Mesenteric fat pad (tissue), 1 donor: ENCODE results near the gene P4HA2. TPM values are rescaled to one million over a fixed set of nuclear protein-coding genes. Genes with fewer than 3 reads are reported as not detected.

Experiments
- DNase-seq: peaks from one replicate; pipeline ENCODE4 v3.0.0-alpha.2; 2020; ENCODE audit warnings: low spot score
- long read RNA-seq: library from polyadenylated mRNA; unstranded; transcript quantifications from one replicate; pipeline ENCODE4 v2.0.0, GENCODE V29; 2020
- total RNA-seq: library from RNA; stranded (reverse); fragmentation: NEBNext Ultra II Directional; extraction: Animal tissue kit (Norgen Biotek cat#: 25700); gene quantifications from one replicate; pipeline ENCODE4 v1.2.1, GENCODE V29; 2021
- donor health status: DM: yes; HTN: yes; CAD: no.

The P4HA2 gene
- total RNA-seq: 15.7 TPM
- long read RNA-seq, transcript P4HA2-202 (15 exons, 2,313 nt): major isoform, 90 of 148 reads
- long read RNA-seq, partial matches to known transcripts: 8 of 148 reads
- long read RNA-seq, other reads (novel, unspliced or antisense): 46 of 148 reads

DNA sequence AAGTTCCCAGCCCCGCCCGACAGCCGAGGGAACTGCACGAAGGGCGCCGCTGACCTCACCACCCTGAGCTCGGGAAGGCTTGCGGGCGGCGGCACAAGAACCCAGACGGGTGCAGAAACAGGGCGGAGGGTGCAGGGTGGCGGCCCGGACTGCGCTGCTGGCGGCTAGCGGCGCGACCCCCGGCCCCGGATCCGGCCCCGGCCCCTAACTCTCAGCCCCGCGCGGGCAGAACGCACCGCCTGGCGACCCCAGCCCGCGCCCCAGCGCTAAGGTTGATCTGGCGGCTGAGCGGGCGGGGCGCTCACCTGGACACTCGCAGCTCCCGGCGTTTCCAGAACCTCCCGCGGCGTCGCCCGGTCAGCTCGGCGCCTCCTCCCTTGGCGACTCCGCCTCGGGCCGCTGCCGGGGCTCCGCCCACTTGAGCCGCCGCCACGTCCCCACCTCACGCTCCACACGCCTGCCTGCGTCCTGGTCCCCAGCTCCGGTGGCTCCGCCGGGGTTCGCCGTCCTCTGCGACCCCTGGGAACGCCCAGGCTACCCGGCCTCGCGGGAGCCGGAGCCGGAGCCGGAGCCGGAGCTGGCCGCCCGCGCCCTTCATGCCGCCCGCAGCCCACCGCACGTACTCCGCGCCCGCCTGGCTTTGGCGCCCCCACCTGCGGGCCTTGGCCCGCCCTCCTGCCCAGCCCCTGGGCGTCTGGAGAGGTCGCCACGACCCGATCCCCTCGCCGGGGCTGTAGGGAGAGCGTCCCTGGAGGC, at the start of gene P4HA2:
P4HA2 (minus strand) TSS at position 369 of the 756 bp plus-strand sequence. CDS start 9,227 bp downstream, outside the sequence.
- DNase-seq: peak; percentile 95

- peak; percentile 35 for DNase-seq
Measured at GRCh38 chr5:132277256-132277655, 49.6 kb upstream of the P4HA2 start.

- DNase-seq: peak; percentile 39
Measured at GRCh38 chr5:132275367-132276220, 47.9 kb upstream of the P4HA2 start.

GRCh38 chr5:132274050-132274792, 46.6 kb upstream of the P4HA2 start:
- DNase-seq: peak; percentile 67

- DNase-seq: no peak
Measured at GRCh38 chr5:132273631-132274030, 46.0 kb upstream of the P4HA2 start.

DNA sequence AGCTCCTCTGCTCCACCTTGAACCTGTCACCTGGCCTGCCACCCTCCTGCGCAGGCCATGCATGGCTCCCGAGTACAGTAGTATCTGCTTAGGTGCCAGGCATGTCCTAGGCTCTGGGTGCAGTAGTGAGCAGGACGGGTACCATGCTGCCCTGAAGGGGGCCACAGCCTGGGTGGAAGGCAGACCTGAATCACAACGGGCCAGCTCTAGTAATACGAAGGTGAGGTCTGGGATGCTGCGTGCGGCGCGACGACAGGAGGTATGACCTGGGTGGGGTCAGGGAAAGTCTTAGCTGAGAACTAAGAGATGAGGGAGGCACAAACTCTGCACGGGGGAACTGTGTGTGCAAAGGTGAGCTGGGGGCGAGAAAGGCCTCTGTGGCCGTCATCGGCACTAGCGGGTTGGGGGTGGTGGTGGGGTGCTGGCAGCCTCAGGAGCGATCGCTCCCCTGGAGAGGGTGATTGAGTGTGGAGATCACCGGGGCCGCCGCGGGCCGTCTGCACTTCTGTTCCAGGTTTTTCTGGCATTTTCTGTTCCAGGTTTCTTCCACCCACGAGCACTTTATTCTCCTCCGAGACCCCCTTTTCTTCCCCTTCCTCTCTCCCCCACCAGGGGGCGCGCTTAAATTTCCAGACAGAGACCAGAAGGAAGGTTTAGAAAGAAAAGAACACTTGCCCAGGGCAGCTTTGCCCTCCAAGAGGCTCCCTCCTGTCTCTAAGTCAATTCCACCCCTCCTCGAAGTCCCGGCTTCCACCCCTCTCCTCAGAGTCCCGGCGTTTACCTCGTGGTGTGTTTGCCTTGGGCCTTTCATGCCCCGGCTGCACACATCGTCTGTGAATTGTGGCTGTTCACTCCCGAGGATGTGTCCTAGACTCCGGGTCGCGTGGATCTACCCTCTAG, 44.9 kb upstream of the P4HA2 start:
- DNase-seq: no peak

- DNase-seq: no peak
Measured at GRCh38 chr5:132271251-132272246, 43.9 kb upstream of the P4HA2 start.

DNA sequence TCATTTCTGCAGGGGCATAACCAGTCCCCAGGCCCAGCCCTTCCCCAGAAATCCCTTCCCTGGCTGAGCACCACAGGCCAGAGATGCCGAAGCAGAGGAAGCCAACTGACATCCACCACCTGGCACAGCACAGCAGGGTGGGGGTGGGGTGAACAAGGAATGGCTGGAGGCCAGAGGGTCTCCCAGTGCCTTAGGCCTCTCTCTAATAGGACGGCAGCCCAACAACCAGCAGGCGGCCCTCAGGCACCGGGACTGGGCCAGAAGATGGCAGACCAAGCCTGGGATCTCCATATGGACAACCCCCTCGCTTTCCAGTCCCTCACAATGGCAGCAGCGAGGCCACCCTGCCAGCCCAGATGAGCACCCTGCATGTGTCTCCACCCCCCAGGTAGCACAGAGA, 43.1 kb upstream of the P4HA2 start:
- DNase-seq: no peak

- DNase-seq: no peak
Measured at GRCh38 chr5:132270335-132270665, 42.6 kb upstream of the P4HA2 start.

DNA sequence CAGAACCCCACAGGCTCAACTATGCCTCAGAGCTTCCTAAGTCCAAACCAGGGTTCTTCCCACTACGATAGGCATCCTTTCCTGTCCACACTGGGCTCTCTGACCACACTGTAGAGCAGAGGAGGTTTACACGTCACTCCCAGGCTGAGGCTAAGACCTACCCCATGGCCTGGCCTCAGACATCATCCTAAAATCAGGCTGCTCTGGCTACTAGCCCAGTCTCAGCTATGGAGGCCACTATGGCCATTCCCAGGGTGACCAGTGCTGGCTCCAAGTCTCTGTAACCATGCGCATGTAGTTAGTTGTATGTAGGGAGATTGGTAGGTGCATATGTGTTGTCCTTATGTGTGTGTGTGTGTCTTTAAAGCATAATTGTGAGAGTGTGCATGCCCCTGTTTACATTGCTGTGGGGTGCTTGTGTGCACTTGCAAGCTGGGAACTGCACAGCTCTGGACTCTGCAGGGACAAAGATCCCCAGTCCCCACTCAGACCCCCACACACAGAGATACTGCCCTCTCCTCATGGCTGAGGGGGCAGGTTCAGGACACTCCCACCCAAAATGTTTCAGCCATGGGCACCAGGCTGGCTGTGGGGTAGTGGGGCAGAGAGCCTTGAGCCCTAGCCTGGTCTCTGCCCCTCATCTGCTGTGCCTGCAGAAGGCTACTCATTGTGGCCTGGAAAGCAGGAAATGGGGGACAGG, 42.1 kb upstream of the P4HA2 start:
- DNase-seq: no peak

DNA sequence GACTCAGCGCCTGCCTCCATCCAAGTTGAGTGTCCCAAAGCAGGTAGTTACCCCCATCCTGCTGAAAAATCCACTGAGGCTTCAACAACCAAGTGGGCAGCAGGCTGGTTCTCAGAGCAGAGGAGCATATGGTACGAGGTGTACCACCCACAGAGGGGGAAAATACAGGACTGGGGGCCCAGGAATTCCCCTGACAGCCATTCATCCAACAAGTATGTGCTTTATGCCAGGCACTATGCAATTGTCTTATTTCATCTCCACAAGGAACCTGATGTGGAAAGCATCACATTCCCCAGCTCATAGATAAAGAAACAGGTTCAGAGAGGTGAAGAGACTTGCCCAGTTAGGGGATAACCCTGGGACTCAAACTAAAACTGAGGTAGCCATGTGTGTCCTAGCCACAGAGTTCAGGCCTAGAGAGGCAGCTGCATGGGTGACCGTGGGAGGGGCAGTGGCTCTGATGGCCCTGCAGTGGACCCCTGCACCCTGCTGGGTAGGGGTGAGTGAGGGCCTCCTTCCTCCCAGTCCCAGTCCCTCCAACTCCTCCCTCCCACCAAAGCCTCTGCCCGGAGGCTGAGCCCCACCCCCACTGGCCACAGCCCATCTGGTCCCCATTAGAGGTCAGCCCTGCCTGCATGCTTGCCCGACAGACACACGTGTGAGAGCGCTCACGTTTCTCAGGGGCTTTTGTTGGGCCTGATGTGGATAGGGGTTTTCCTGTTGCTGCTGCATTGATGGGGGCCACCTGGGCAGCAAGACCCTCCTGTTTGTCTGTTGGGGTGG, 41.3 kb upstream of the P4HA2 start:
- DNase-seq: no peak

GRCh38 chr5:132267931-132268768, 40.5 kb upstream of the P4HA2 start:
- DNase-seq: no peak

- DNase-seq: no peak
Measured at GRCh38 chr5:132267166-132267739, 39.6 kb upstream of the P4HA2 start.

GRCh38 chr5:132266836-132267160, 39.1 kb upstream of the P4HA2 start:
- no peak for DNase-seq

DNA sequence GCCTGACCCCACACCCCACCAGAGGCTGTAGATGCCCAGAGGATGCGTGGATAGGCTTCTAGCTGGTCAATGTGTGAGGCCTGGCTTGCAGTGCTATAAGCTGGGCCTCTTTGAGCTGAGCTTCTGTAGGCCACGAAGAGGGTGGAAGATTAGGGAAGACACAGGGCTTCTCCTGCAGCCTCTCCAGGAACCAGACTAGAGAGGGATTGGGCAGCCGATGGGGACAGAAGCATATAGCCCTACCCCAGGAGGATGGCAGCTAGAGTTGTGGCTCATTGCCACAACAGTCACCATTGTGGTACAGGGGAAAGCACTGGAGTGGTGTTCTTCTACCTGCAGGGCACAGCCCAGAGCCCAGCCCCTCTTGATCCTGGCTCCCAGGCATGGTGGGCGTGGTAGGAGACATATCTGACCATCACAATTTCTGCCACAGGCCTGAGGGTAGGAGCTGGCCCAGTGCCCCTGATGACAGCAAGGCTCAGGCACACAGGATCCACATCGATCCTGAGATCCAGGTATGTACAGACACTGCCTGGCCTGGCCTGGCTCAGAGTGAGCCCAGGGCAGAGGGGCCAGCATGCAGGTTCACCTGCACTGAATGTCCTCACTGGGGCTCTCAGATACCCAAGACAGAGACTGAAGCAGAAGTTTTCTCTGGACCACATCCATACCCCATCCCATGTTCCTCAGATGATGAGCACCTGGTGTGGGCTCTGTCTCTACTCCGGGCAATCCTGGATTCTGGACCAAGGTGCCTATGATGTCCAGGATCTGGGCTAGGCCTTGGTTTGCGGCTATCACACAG, 38.6 kb upstream of the P4HA2 start:
- peak; percentile 78 for DNase-seq
